Measurements from ENCODE around the gene HNMT.

DNA sequence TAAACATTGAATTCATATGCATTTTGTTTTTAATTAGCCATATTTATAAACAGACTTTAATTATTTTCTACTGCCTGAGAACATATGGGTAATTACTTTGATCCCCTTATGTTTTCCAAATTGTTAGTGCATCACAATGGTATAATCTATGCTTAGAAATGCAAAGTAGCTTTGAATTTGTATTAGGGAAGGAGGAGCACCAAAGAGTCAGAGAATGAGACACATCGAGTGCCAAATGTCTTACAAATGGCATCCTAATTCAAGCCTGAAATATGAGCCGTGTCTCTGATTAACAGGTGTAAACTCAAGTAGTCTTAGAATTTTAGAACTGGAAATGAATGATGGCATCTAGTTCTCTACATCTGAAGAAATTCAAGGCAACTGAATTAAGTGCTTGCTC, 8.7 kb upstream of the HNMT start:
- TF ChIP-seq, protein P1, sequence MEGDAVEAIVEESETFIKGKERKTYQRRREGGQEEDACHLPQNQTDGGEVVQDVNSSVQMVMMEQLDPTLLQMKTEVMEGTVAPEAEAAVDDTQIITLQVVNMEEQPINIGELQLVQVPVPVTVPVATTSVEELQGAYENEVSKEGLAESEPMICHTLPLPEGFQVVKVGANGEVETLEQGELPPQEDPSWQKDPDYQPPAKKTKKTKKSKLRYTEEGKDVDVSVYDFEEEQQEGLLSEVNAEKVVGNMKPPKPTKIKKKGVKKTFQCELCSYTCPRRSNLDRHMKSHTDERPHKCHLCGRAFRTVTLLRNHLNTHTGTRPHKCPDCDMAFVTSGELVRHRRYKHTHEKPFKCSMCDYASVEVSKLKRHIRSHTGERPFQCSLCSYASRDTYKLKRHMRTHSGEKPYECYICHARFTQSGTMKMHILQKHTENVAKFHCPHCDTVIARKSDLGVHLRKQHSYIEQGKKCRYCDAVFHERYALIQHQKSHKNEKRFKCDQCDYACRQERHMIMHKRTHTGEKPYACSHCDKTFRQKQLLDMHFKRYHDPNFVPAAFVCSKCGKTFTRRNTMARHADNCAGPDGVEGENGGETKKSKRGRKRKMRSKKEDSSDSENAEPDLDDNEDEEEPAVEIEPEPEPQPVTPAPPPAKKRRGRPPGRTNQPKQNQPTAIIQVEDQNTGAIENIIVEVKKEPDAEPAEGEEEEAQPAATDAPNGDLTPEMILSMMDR (IDR thresholded peaks at IDR 0.05) = no peak
- TF ChIP-seq EZH2 (IDR thresholded peaks at IDR 0.05; ENCODE audit: borderline replicate concordance, insufficient read depth, low read depth, low read length, poor library complexity, severe bottlenecking) = no peak

Measured in B cell (primary cell).